Measurements from ENCODE around the gene MFF. TPM values are rescaled to one million over a fixed set of nuclear protein-coding genes. Genes with fewer than 3 reads are reported as not detected.

Gene MFF
- total RNA-seq, 3 donors from 2014 or later (not counting 1 experiment from before 2014, with no cell fraction given) = 57.7 to 60.8 (median 59.8) TPM

- no peak for DNase-seq
- no peak overlapping the region for H3K27ac ChIP-seq (ENCODE audit: low read length)
- ATAC-seq = no peak
- no peaks in the 10 kb centered on the region for H3K27me3 Mint-ChIP-seq (ENCODE audit: low read depth in 2 of 2)
- no peak overlapping the region for H3K4me3 ChIP-seq (ENCODE audit: low read length)
- H3K4me1 ChIP-seq (ENCODE audit: control insufficient read depth, insufficient read depth, low read length) = no peaks in the 10 kb centered on the region
- no peaks in the 10 kb centered on the region for H3K27me3 ChIP-seq (ENCODE audit: control insufficient read depth, insufficient read depth, low read length)
- H3K4me1 Mint-ChIP-seq = peaks cover 5 to 11% of the 10 kb centered on the region in 2 donors
- H3K36me3 Mint-ChIP-seq = peaks cover 15% of the 10 kb centered on the region
- H3K4me3 Mint-ChIP-seq = no peak overlapping the region
- no peak overlapping the region for H3K27ac Mint-ChIP-seq
- intact Hi-C loops (cut with micrococcal nuclease) = no loop called here
- peaks cover 56% of the 10 kb centered on the region for H3K36me3 ChIP-seq (ENCODE audit: control insufficient read depth, insufficient read depth, low read length)
- WGBS (ENCODE audit: insufficient coverage) = 95% methylated on average over 2 of the region's 2 CpGs
- no peaks in the 10 kb centered on the region for H3K9me3 ChIP-seq (ENCODE audit: control insufficient read depth, insufficient read depth, low read length)
- no peaks in the 10 kb centered on the region for H3K9me3 Mint-ChIP-seq
- TF ChIP-seq CTCF (IDR thresholded peaks at IDR 0.05) = no peak
These were observed 12.4 kb downstream of the MFF start for GRCh38 chr2:227337442-227337841.

- WGBS (ENCODE audit: insufficient coverage) = 80% methylated on average over 2 of the region's 2 CpGs
- Mint-ChIP-seq H3K36me3 (peaks cover 15% of the 10 kb centered on the region), H3K9me3 (no peaks in the 10 kb centered on the region), H3K27ac (no peak overlapping the region), H3K4me3 (no peak overlapping the region), H3K4me1 (peaks cover 5 to 11% of the 10 kb centered on the region in 2 donors), H3K27me3 (ENCODE audit: low read depth in 2 of 2) (no peaks in the 10 kb centered on the region)
- no peak for TF ChIP-seq CTCF (IDR thresholded peaks at IDR 0.05)
- Histone ChIP-seq H3K27ac (ENCODE audit: low read length) (no peak overlapping the region), H3K4me3 (ENCODE audit: low read length) (no peak overlapping the region), H3K27me3 (ENCODE audit: control insufficient read depth, insufficient read depth, low read length) (no peaks in the 10 kb centered on the region), H3K4me1 (ENCODE audit: control insufficient read depth, insufficient read depth, low read length) (no peaks in the 10 kb centered on the region), H3K9me3 (ENCODE audit: control insufficient read depth, insufficient read depth, low read length) (no peaks in the 10 kb centered on the region), H3K36me3 (ENCODE audit: control insufficient read depth, insufficient read depth, low read length) (peaks cover 47% of the 10 kb centered on the region)
- ATAC-seq = no peak
- no peak for DNase-seq
- intact Hi-C loops (cut with micrococcal nuclease) = no loop called here
These were observed 14.1 kb downstream of the MFF start for GRCh38 chr2:227339098-227339599.

DNA sequence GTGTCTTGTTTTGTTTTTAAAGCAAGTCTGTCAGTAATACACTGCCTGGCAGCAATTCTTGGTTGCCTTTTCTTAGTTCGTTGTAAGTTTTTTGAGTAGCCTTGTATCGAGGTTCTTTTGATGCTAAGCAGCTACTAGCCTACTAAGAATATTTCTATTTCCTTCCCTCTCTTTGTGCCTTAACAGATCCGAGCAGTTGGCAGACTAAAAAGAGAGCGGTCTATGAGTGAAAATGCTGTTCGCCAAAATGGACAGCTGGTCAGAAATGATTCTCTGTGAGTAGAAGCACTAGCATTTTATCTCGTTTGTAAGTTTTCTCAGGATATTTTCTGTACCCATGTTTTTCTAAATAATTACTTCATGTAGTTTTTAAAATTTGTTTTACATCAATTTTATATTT lies 15.1 kb downstream of the MFF start:
- Mint-ChIP-seq H3K9me3 (no peaks in the 10 kb centered on the region), H3K36me3 (peaks cover 13% of the 10 kb centered on the region), H3K4me1 (peaks cover 3 to 11% of the 10 kb centered on the region in 2 donors), H3K4me3 (no peak overlapping the region), H3K27ac (no peak overlapping the region), H3K27me3 (ENCODE audit: low read depth in 2 of 2) (no peaks in the 10 kb centered on the region)
- no peak for TF ChIP-seq CTCF (IDR thresholded peaks at IDR 0.05)
- intact Hi-C loops (cut with micrococcal nuclease) = no loop called here
- H3K27ac ChIP-seq (ENCODE audit: low read length) = no peak overlapping the region
- 97% methylated on average over 3 of the region's 6 CpGs for WGBS (ENCODE audit: insufficient coverage)
- DNase-seq (no peak), ATAC-seq (no peak)
- peaks cover 42% of the 10 kb centered on the region for H3K36me3 ChIP-seq (ENCODE audit: control insufficient read depth, insufficient read depth, low read length)
- no peaks in the 10 kb centered on the region for H3K27me3 ChIP-seq (ENCODE audit: control insufficient read depth, insufficient read depth, low read length)
- no peaks in the 10 kb centered on the region for H3K4me1 ChIP-seq (ENCODE audit: control insufficient read depth, insufficient read depth, low read length)
- H3K9me3 ChIP-seq (ENCODE audit: control insufficient read depth, insufficient read depth, low read length) = no peaks in the 10 kb centered on the region
- H3K4me3 ChIP-seq (ENCODE audit: low read length) = no peak overlapping the region

GRCh38 chr2:227341553-227341952 lies 16.5 kb downstream of the MFF start:
- no peaks in the 10 kb centered on the region for H3K4me1 ChIP-seq (ENCODE audit: control insufficient read depth, insufficient read depth, low read length)
- DNase-seq (no peak), ATAC-seq (no peak)
- no peak overlapping the region for H3K27ac ChIP-seq (ENCODE audit: low read length)
- H3K4me3 ChIP-seq (ENCODE audit: low read length) = no peak overlapping the region
- intact Hi-C loops (cut with micrococcal nuclease) = no loop called here
- no peaks in the 10 kb centered on the region for H3K27me3 ChIP-seq (ENCODE audit: control insufficient read depth, insufficient read depth, low read length)
- WGBS (ENCODE audit: insufficient coverage) = no CpG with 5 or more reads among the region's 2 CpGs
- TF ChIP-seq CTCF (IDR thresholded peaks at IDR 0.05) = no peak
- peaks cover 35% of the 10 kb centered on the region for H3K36me3 ChIP-seq (ENCODE audit: control insufficient read depth, insufficient read depth, low read length)
- no peaks in the 10 kb centered on the region for H3K9me3 Mint-ChIP-seq
- no peaks in the 10 kb centered on the region for H3K9me3 ChIP-seq (ENCODE audit: control insufficient read depth, insufficient read depth, low read length)
- no peak overlapping the region for H3K27ac Mint-ChIP-seq
- no peaks in the 10 kb centered on the region for H3K27me3 Mint-ChIP-seq (ENCODE audit: low read depth in 2 of 2)
- no peak overlapping the region for H3K4me3 Mint-ChIP-seq
- H3K4me1 Mint-ChIP-seq = no peaks in the 10 kb centered on the region
- no peaks in the 10 kb centered on the region for H3K36me3 Mint-ChIP-seq
